DMS 273 treated with DMSO at 0.1 percent for 48 hours (cell line): ENCODE data around the gene NOXO1.

Experiments used
- DNase-seq: peaks from one replicate; lab custom pipeline; 2025; lab: John Stamatoyannopoulos, UW

Gene NOXO1

DNA sequence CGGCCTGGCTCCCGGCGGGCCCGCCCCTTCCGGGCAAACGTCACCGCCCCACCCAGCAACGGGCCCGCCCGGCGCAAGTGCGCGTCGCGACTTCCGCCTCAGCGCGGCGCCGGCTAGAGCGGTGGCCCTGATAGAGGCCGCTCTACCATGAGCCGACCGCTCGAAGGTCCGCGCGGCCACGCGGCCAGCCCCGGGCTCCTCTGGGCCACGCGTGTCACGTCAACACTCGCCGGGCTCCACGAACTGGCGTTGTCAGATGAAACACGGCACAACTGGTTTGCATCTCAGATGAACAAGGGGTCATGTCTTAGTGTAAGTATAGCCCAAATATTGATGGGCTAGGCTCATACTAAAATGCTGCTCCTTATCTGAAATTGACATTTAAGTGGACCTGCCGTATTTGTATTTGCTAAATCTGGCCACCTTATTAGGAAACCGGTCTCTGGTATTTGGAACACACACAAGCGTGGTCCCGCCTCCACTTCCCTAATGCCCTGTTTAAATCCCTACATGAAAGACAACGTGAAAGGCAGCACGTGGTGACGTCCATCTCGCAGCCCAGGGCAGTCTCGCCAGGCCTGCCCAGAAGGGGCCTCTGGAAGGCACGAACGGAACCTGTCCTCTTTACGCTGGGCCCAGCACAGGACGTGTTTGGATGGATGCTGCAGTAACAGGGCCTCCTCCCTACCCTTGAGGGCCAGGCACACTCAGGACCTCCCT lies 28.7 kb upstream of the NOXO1 start, which contains the start of gene ZNF598:
ZNF598 (minus strand) TSS at position 31 of the 720 bp plus-strand sequence.
- DNase-seq = peak; percentile 27

DNA sequence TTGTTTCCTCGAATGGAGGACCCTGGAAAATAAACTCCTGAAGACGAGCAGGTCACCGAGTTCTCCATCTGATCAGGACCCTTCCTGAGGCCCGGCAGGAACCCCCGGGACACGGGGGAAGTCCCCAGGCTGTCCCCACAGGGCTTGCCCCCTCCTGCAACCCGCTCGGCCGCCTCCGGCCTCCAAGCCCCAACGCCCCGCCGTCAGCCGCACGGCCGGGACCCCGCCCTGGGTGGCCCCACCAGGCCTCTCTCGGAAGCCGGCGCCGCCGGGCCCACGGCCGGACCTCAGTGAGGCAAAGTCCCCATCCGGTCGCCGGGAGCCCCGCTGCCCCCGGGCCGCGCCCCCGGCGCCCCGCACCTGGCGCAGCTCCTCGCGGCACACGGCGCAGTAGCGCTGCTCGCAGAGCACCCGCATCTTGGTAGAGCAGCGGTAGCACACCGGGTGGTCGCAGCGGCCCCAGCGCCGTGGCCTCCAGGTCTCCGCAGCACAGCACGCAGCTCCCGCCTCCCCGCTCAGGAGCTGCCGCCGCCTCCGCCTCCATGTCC lies 28.0 kb upstream of the NOXO1 start:
- DNase-seq = no peak

DNA sequence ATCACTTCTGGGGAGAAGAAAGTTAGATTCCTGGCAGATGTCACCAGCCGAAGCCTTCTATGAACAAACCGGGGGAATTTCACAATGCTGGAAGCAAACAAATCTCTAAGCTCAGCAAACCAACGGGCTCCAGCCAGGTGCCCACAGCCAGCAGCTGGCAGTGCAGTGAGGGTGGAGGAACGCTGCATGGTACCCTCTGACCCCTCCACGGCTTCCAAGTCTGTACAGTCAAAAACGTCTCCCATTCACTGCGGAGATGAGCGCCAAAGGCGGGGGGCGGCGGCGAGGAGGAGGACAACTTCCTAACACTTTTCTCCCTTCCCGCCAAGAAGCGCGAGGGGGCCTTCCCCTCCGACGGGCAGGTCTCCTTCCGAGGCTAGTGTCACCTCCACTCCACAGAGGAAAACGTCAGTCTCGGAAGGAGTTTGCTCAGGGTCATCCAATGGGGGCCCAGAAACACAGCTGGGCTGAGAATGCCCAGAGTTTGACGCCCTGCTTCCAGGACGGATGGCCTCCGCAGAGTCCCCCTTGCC lies 27.4 kb upstream of the NOXO1 start:
- DNase-seq = no peak

DNA sequence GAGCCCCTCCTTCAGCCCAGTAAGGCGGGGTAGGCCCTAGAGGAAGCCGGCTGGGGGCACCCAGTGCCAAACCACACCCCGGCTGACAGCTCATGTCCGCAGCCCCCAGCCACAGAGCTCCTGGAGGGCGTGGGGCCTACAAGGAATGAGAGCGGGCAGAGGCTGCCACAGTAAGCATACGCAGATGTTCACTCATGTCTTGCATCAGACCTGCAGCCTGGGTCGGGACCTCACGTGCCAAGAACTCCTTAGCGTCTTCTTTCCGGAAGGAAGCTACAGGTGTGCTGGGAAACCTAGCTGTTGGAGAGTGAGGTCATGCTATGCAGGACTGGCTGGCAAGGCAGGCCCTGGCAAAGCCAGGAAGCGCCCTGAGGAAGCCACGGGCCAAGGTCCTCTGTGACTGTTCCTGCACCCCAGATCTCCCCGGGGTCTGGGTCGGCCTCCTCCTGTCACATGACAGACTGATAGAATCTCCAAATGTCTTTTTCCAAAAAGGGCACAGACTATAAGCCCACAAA lies 26.8 kb upstream of the NOXO1 start:
- DNase-seq = no peak

DNA sequence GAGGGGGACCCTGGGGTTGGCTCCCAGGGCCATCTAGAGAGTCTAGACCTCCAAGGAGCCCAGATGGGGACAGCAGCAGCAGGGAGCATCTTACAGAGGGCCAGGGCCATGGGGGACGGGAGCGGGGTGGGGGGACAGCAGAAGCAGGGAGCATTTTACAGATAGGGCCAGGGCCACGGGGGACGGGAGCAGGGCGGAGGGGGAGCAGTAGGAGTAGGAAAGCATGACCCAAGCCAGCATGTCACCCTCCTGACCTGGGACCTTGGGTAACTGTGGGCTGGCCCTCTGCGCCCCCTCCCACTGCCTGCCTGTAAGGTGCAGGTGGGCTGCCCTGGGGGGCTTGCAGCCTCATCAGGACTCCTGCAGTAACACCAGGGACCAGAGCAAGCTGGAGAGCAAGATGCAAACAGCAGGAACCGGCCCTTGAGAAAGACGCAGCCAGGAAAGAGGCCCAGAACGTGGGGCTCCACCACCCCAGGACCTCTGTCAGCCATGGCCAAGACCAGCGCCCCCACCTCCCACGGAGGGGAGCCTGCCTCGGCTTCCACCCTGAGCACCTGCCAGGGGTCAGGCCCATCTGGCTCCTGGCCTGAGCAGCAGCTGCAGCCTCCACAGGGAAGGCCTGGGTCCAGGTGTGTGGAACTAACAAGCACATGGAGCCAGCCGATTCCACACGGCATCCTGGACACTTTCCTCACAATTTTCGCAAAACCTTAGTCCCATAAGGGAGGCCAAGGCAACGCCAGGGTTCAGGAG lies 26.0 kb upstream of the NOXO1 start:
- no peak for DNase-seq

DNA sequence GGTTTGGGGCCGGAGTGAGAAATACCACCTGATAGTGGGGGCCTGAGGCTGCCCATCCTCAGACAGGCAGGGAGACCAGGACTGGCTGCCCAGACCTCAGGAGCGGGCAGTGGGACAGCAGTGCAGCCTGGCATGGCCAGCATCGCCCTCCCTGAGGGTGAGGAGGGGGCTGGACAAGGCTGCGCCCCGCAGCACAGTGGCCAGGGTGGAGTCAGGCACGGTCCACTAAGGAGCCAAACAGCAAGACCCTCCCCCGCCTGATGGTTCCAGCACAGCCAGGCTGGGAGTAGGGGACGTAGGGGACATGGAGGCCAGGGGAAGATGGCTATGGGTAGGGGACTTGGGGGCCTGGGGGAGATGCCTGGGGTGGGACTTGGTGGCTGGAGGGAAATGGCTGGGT lies 25.0 kb upstream of the NOXO1 start:
- DNase-seq = no peak

DNA sequence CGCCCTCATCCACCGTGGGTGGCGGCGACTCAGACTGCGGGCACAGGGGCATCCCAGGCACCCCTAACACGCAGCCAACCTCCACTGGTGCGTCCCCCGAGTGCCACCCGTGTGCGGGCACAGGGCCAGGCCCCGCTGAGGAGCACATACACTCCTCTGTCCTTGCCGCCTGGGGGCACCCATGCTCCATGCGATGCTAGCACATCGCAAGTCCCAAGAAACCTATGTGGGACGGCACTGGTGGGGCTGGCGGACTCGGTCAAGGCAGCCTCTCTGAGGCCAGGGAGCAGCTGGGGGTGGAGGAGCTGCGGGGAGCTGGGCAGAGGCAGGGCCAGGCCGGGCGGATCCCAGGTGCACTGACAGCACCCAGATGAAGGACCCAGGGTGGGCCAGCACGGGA lies 24.4 kb upstream of the NOXO1 start:
- no peak for DNase-seq

DNA sequence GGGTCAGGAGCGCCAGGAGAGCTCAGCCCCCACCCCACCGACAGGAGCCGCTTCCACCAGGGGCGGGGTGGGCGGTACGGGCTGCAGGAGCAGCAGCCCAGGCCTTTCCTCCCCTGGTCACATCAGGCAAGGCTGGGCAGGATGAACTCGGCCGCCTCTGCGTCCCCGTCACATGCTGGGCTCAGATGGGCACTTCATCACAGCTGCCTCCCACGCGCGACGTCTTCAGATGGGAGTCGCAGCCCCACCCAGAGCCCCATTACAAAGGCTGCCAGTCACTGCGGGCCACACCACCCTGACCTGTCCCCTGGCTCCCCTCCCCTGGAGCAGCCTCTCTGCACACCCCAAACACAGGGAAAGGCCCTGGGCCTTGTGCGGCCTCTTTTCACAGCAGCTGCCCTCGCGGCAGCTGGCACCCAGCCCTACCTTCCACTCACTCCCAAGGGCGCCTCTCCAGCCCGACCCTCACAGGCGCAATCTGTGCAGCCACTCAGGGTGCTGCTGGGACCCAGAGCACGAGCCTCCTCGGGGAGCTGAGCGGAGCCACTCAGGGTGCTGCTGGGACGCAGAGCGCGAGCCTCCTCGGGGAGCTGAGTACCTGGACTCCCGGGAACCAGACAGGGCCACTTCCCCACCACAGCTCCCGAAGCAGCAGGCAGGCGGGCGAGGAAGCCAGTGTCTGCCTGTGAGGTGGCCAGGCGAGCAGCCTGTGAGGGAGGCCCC lies 23.7 kb upstream of the NOXO1 start:
- no peak for DNase-seq

DNA sequence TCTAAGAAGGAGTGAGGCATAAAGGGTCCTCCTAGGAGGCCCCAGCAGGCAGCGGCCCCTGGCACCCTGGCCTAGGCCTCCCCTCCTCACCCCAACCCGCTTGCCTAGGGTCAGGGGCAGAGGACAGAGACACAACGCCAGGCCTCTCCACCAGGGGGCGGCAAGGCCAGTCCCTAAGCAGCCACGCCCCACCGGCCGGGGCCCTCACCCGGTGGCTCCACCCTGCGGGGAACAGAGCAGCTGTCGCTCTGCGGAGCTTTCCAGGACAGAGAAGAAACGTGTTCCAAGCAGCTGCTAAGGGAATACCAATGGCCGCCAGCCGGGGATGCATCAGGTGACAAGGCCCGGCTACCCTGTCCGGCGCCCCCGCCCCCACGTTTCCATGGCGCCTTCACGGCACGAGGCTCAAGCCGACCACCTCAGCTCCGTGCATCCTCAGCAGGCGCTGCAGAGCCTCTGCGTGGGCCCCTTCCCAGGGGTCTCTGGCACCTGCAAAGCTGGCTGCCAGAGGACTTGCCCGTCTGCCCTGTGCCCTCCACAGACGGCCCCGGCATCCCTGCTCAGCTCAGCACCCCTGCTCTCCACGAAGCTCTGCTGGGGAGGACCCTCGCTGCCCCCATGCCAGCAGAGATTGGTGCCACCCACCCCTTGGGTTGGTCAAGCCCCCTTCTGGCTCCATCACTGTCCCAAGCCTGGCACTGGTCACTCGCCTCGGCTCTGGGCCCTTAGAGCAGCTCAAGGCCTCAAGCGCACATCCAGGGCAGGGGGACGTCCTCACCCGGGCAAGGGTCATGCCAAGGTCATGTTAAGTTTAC lies 22.8 kb upstream of the NOXO1 start:
- DNase-seq = peak; percentile 91

DNA sequence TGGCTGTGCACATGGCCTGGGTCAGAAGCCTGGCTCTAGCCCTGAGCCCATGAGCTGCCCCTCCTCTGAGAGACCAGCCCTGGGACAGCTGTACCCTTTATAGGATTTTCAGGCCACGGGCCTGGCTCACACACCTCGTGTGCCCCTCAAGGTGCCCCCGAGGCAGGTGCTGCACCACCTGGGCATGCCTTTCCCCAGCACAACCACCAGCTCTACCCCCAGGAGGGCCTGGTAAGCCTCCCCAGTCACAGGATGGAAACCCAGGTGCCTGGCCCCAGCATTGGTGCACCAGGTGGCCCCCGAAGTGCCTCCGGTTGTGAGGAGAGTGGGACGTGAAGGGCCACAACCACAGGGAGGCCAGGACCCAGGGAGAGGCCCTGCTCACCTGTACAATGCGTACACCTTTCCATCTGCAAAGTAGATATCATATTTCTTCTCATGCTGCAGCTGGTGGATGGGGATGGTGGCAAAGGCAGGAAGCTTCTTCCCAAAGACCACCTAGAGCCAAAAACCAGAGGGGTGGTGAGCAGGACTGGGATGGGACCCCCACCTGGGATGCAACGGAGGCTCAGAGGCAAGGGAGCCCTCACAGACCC lies 22.1 kb upstream of the NOXO1 start:
- no peak for DNase-seq

DNA sequence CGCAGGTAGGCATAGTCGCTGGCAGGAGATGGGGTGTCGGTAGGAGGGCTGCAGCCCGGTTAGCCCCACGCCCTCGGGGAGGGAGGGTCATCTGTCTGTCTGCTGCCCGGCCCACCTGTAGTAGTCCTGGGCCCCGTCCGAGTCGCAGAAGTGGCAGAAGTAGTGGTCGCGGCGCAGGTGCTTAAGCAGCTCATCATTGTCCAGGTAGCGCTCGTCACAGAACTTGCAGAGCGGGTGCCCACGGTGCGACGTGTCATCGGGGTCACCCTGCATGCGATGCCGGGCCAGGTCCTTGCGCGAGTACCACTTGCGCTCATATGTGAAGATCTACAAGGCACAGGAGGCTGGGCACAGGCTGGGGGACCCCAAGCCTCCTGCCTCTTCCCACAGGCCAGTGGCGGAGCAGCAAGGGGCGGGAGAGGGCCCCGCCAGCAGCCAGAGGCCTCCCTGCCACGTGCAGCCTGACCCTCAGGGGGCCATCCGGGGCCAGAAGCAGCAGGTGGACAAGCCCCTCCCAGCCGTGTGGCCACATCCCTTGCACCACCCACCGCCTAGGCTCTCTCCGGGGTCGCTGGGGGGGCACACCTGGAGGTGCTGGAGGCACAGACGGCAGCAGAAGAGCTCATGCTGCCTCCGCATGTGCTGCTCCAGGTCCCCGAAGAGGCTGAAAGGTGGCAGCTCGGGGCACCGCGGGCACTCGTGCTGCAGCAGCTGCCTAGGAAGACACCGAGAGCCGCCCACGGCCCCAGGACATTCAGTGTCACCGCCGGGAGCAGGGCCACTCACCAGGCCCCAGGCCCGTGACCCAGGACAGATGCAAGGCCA lies 21.3 kb upstream of the NOXO1 start:
- no peak for DNase-seq

DNA sequence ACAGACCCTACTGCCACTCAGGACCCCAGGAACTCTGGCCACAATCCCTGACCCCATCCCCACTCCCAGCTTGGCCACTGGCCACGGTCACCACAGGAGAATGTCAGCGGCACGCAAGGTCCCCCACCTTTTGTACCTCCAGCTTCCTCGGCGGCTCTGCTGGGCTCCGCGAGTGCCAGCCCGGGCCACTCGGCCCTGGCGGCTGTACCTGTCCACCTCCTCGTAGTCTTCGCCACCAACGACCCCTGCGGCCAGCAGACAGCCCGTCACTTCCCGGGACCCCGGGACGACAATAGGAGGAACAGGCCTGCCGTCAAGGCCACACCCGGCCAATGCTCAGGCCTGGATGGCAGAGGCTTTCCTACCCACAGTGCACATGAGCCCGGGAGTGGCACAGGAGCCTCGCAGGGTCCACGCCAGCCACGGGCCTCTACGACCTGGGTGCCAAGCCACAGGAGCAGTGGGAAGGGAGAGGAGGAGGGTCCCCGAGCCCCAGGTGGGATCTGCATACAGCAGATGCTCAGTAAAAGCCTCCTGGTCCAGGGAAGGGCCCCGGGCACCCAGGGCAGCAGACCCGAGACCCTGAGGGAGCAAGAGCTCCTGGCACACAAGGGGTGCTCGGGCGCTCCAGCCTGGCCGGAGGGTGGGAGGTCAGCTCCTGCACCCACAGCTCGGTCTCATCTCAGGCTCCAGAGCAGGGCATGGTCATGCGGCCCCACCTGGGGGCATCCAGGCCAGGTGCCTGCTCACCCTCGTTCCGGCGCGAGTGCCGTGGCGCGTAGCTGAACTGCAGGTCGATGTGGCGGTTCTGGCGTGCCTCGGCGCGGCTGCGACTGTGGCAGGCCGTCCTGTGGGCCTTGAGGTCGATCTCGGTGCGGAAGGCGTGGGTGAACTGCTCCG lies 20.4 kb upstream of the NOXO1 start:
- DNase-seq = no peak

DNA sequence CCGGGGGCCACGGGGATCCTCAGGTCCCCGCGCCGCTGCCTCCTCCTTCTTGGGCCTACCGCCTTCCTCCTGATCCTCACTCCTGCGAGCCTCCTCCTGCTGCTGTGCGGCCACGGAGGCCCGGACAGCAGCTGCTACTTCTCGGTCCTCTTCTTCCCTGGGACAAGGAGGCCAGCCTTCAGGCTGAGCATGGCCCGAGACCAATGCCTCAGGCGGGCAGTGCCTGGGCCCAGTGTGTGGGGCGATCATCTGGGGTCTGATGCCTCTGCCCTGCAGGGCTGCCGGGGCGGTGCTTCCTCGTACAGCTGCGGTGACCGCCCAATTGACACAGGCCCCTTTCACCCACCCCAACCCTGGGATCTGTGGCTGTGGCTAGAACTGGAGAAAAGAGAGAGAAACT lies 19.8 kb upstream of the NOXO1 start:
- DNase-seq = no peak

DNA sequence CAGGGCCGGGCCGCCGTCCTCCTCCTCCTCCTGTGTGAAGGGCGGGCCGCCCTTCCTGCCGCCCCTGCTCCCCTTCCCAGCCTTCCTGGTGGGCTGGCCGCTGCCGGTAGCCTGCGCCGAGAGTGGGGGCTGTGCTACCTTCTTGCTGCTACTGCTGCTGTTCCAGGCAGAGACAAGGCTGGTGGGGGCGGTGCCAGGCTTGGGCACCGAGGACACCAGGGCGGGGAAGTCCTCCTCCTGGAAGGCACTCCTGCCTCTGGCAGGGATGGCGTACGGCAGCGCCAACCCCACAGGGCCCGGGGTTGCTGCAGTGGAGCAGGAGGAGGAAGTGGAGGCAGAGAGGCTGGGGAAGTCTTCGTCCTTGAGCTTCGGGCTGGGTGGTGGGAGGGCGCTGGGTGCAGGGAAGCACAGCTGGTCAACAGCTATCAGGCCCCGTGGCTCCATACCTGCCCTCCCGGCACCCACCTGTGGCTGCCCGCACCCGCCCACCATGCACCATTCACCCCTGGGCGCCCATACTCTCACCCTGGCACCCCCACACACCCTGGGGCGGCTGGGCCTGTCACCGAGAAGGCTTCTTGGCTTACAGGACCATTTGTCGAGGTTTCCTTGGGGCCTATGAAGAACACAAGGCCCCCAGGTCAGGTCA lies 18.7 kb upstream of the NOXO1 start:
- no peak for DNase-seq

DNA sequence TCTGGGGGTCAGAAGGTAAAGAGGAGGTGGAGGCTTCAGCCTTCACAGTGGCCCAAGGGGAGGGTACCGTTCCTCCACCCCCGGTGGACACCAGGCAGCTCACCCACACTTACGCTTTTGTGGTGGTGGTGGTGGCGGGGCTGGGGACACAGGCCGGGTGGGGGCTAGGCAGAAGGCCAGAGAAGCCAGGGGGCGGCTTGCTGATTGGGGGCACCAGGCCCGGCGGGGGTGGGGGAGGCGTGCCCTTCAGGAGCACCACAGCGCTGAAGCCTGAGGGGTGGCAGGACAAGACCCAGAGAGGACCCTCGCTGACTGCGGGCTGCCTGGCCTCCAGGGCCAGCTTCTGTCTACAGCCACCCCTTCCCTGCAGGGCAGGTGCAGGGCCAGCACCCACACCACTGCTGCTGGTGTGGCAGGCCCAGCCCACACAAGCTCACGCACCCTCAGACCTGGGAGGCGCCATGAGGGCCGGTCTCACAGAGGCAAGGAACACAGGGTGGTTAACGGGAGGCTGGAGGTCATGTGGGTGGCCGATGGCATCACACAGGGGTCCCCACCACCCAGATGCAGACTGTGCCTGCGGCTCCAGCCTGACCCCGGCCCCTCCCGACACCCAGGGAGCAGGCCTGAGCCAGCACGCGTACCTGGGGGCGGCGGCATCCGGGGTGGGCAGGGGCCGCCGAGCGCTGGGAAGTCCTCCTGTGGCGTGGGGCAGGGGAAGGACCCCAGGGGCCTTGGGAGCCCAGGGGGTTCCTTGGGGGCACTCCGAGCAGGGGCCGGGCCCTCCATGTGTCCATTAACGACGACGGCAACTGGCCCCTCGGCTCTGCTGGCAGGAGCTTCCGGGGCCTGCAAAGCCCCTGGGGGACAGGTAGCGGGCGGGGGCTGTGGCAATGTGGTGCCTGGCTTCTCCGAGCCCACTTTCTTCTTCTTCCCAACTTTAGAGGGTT lies 17.9 kb upstream of the NOXO1 start:
- no peak for DNase-seq

DNA sequence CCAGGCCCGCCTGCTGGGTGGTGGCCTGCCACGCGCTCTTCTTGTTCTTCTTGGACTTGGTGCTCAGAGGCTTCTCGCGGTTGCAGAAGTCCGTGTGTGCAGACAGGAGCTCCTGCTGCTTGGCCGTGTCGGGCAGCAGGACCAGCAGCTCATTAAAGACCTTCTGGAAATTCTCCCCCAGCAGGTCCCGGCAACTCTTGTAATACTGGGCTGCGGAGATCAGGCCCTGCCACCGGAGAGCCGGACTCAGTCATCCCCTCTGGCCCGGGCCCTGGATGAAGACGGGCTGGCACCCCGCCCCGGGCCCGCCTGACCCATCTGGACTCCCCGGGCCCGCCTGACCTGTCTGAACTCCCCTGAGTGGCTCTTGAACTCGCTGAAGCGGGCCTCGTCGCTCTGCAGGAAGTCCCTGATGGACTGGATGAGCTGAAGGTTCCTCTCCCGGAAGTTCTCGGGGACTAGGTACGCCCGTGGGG lies 17.1 kb upstream of the NOXO1 start:
- DNase-seq = no peak
